IMR-90 (cell line): Measurements from ENCODE around the gene KANSL1L. TPM values are rescaled to one million over a fixed set of nuclear protein-coding genes. Genes with fewer than 3 reads are reported as not detected.

Experiments
- ATAC-seq: fragments of 200-7000 bp; cut with Tn5 transposase; 2 replicates; pipeline ENCODE4 v1.9.1; 2020; ENCODE audit warnings: low read depth, mild to moderate bottlenecking, moderate library complexity
- BruUV-seq: library from RNA; stranded (reverse); fragments of 400-500 nt; replicated peaks from 2 replicates; lab custom pipeline; 2021; lab: Mats Ljungman, UMichigan
- CTCF ChIA-PET: fragments of 300-600 bp; formaldehyde crosslinking; extraction: SDS; loops from one replicate; lab custom pipeline; 2021; ENCODE audit warnings: antibody characterized with exemption; lab: Yijun Ruan, JAX
- POLR2A ChIA-PET: fragments of 300-600 bp; sonication (Branson Sonifier 250); formaldehyde crosslinking; loops from one replicate; lab custom pipeline; 2022; ENCODE audit warnings: antibody characterized with exemption; ENCODE audit not compliant: unreplicated experiment; lab: Charles Lee
- DNase-seq: peaks from one replicate; pipeline ENCODE4 v3.0.0; 2013
- H2AFZ ChIP-seq: replicated peaks from 2 replicates; pipeline ENCODE3; 2013; ENCODE audit warnings: low read length, mild to moderate bottlenecking; ENCODE audit not compliant: poor library complexity
- H2AK5ac ChIP-seq: 2 replicates; pipeline ENCODE4 v1.6.1; 2013; ENCODE audit warnings: low read depth, low read length, inconsistent platforms
- H2AK9ac ChIP-seq: replicated peaks from 2 replicates; pipeline ENCODE3; 2013; ENCODE audit warnings: mild to moderate bottlenecking, low read depth, low read length, moderate library complexity; ENCODE audit not compliant: poor library complexity
- H2BK120ac ChIP-seq: 2 replicates; pipeline ENCODE4 v1.6.1; 2013; ENCODE audit warnings: low read depth, low read length, inconsistent platforms
- H2BK15ac ChIP-seq: 3 replicates; pipeline ENCODE4 v1.6.1; 2013; ENCODE audit warnings: low read depth, low read length, inconsistent platforms
- H2BK20ac ChIP-seq: 2 replicates; pipeline ENCODE4 v1.6.1; 2013; ENCODE audit warnings: low read depth, mild to moderate bottlenecking, inconsistent platforms, low read length, moderate library complexity
- H2BK5ac ChIP-seq: 2 replicates; pipeline ENCODE4 v1.6.1; 2013; ENCODE audit warnings: mild to moderate bottlenecking, low read depth, low read length, inconsistent platforms; ENCODE audit not compliant: poor library complexity, severe bottlenecking
- H3K14ac ChIP-seq: replicated peaks from 2 replicates; pipeline ENCODE4 v1.6.1; 2013; ENCODE audit warnings: low read depth, low read length, inconsistent platforms
- H3K18ac ChIP-seq: 2 replicates; pipeline ENCODE4 v1.6.1; 2013; ENCODE audit warnings: low read depth, low read length, control low read depth
- H3K23ac ChIP-seq: 2 replicates; pipeline ENCODE4 v1.6.1; 2013; ENCODE audit warnings: low read depth, low read length, inconsistent platforms
- H3K27ac ChIP-seq: 2 replicates; pipeline ENCODE4 v1.5.1; 2013; ENCODE audit warnings: mild to moderate bottlenecking, control low read depth, low read length; ENCODE audit not compliant: insufficient read depth
- H3K27me3 ChIP-seq: 2 replicates; pipeline ENCODE4 v1.6.1; 2013; ENCODE audit warnings: low read length; ENCODE audit not compliant: control insufficient read depth, insufficient read depth
- H3K36me3 ChIP-seq: 2 replicates; pipeline ENCODE4 v1.6.1; 2013; ENCODE audit warnings: low read length, mixed read lengths; ENCODE audit not compliant: control insufficient read depth, insufficient read depth
- H3K4ac ChIP-seq: 2 replicates; pipeline ENCODE4 v1.6.1; 2013; ENCODE audit warnings: low read depth, low read length, inconsistent platforms
- H3K4me1 ChIP-seq: 2 replicates; pipeline ENCODE4 v1.6.1; 2013; ENCODE audit warnings: low read length, mixed read lengths; ENCODE audit not compliant: control insufficient read depth, insufficient read depth
- H3K4me2 ChIP-seq: 2 replicates; pipeline ENCODE4 v1.6.1; 2013; ENCODE audit warnings: low read depth, mild to moderate bottlenecking, control low read depth, low read length, moderate library complexity
- H3K4me3 ChIP-seq: 2 replicates; pipeline ENCODE4 v1.5.1; 2013; ENCODE audit warnings: low read depth, mild to moderate bottlenecking, control low read depth, low read length, moderate library complexity; ENCODE audit not compliant: insufficient read depth
- H3K56ac ChIP-seq: 2 replicates; pipeline ENCODE4 v1.6.1; 2013; ENCODE audit warnings: low read length, inconsistent platforms; ENCODE audit not compliant: insufficient read depth; ENCODE audit errors: extremely low read depth
- H3K79me1 ChIP-seq, 2 experiments: 2 replicates each; pipeline ENCODE4 v1.6.1; 2013; ENCODE audit warnings: low read length in 2 of 2, inconsistent platforms in 1 of 2, low read depth in 1 of 2
- H3K9ac ChIP-seq: 2 replicates; pipeline ENCODE4 v1.6.1; 2013; ENCODE audit warnings: low read depth, low read length, control low read depth
- H3K9me1 ChIP-seq: 2 replicates; pipeline ENCODE4 v1.6.1; 2013; ENCODE audit warnings: low read length, inconsistent platforms; ENCODE audit not compliant: insufficient read depth
- H3K9me3 ChIP-seq: 2 replicates; pipeline ENCODE4 v1.6.1; 2013; ENCODE audit warnings: low read length; ENCODE audit not compliant: control insufficient read depth, insufficient read depth
- H4K20me1 ChIP-seq: 2 replicates; pipeline ENCODE4 v1.6.1; 2013; ENCODE audit warnings: low read length, inconsistent platforms; ENCODE audit not compliant: insufficient read depth
- H4K5ac ChIP-seq: 2 replicates; pipeline ENCODE4 v1.6.1; 2013; ENCODE audit warnings: mild to moderate bottlenecking, low read depth, low read length, control low read depth
- H4K8ac ChIP-seq, 2 experiments: 2 replicates each; pipeline ENCODE4 v1.6.1; 2013; ENCODE audit warnings: low read depth in 2 of 2, low read length in 2 of 2, control low read depth in 1 of 2, inconsistent platforms in 1 of 2
- H4K91ac ChIP-seq: 2 replicates; pipeline ENCODE4 v1.6.1; 2013; ENCODE audit warnings: low read depth, low read length, inconsistent platforms; ENCODE audit not compliant: insufficient read depth
- BHLHE40 ChIP-seq: fragments of 150-350 bp; IDR thresholded peaks from 2 replicates; pipeline ENCODE4 v1.6.1; 2016; ENCODE audit warnings: mild to moderate bottlenecking, low read depth, low read length
- CTCF ChIP-seq: conservative IDR thresholded peaks from 2 replicates; pipeline ENCODE4 v1.5.1; 2012; ENCODE audit warnings: mild to moderate bottlenecking, low read depth, low read length, improper control_type of control experiment
- RAD21 ChIP-seq: IDR thresholded peaks from 2 replicates; pipeline ENCODE4 v1.6.1; 2012; ENCODE audit warnings: low read length, improper control_type of control experiment
- RCOR1 ChIP-seq: IDR thresholded peaks from 2 replicates; pipeline ENCODE4 v1.6.1; 2012; ENCODE audit warnings: mild to moderate bottlenecking, low read length, improper control_type of control experiment; ENCODE audit not compliant: insufficient replicate concordance
- RFX5 ChIP-seq: IDR thresholded peaks from 2 replicates; pipeline ENCODE4 v1.8.0; 2012; ENCODE audit warnings: low read depth, mild to moderate bottlenecking, low read length, moderate library complexity
- SMC3 ChIP-seq: fragments of 150-350 bp; IDR thresholded peaks from 2 replicates; pipeline ENCODE4 v1.6.1; 2016; ENCODE audit warnings: low read depth, mild to moderate bottlenecking, antibody characterized with exemption, low read length, moderate library complexity
- WGBS, 2 experiments: methylation state at CpG; one replicate each; pipeline versions ENCODE4 v1.1.5 to v1.1.7; 2013; ENCODE audit warnings: missing lambda C conversion rate in 2 of 2; ENCODE audit not compliant: insufficient read length in 1 of 2; ENCODE audit errors: extremely low coverage in 2 of 2; 5-methylcytosine and 5-hydroxymethylcytosine counted together
- dilution Hi-C: fragments of 300-500 bp; cut with HindIII; formaldehyde crosslinking; loops from one replicate; pipeline ENCODE4 v1.14.3; 2018; ENCODE audit warnings: low sequenced_read_pairs; ENCODE audit not compliant: unreplicated experiment
- in situ Hi-C: fragments of 300-500 bp; cut with MboI; formaldehyde crosslinking; loops from 3 replicates; pipeline ENCODE4 v1.14.3; 2019; ENCODE audit warnings: low sequenced_read_pairs, inconsistent platforms, mixed read lengths
- intact Hi-C: fragments of 100-400 bp; cut with micrococcal nuclease; formaldehyde crosslinking; loops from 2 replicates; pipeline ENCODE4 v1.10.0; 2022
- polyA plus RNA-seq, 3 experiments: library from polyadenylated mRNA; depleted of rRNA; stranded (reverse); fragments of >200 nt; gene quantifications; 2 replicates each; pipeline ENCODE4 v1.2.3, GENCODE V29; 2012; ENCODE audit warnings: low replicate concordance in 1 of 3
- total RNA-seq: library from RNA; depleted of rRNA; stranded (reverse); fragments of >200 nt; gene quantifications from 2 replicates; pipeline ENCODE4 v1.2.3, GENCODE V29; 2012

Gene KANSL1L
- total and polyA plus RNA-seq, 2 of the 4 experiments (the other 2 are of a cell fraction), result 3.1 to 7.2 TPM

GRCh38 chr2:209977386-209978239 lies 193.6 kb downstream of the KANSL1L start:
- BruUV-seq, result no TSS peak
- Histone ChIP-seq H3K36me3 (no peaks in the 10 kb centered on the region), H3K27ac (no peak overlapping the region), H3K4me2 (no peak overlapping the region), H2BK120ac (no peak overlapping the region), H3K27me3 (no peaks in the 10 kb centered on the region; the same call in 1 of the 2 replicates), H3K9me3 (no peaks in the 10 kb centered on the region), H3K23ac (no peak overlapping the region), H3K4ac (no peak overlapping the region), H2BK20ac (no peak overlapping the region), H4K8ac (no peak overlapping the region), H2AK9ac (no peak overlapping the region), H3K18ac (no peak overlapping the region), H2AK5ac (no peak overlapping the region), H4K5ac (no peak overlapping the region), H2AFZ (no peak overlapping the region), H3K14ac (no peak overlapping the region), H3K9me1 (no peaks in the 10 kb centered on the region), H3K4me3 (no peak overlapping the region), H2BK5ac (no peak overlapping the region), H3K79me1 (no peaks in the 10 kb centered on the region), H3K56ac (no peak overlapping the region), H4K91ac (no peak overlapping the region), H2BK15ac (no peak overlapping the region), H3K9ac (no peak overlapping the region), H3K4me1 (no peaks in the 10 kb centered on the region), H4K20me1 (no peaks in the 10 kb centered on the region)
- TF ChIP-seq RAD21 (peak; percentile 68), CTCF (peak; percentile 60), RFX5 (no peak), RCOR1 (no peak), SMC3 (peak; percentile 76), BHLHE40 (no peak)
- CTCF ChIA-PET, result interaction anchor here (1.0 to 2.9 kb wide), 3 partner anchors 17 to 222 kb away, joined by 3 to 12 read pairs (median 7); no protein-coding TSS in a partner anchor
- ATAC-seq (peak; percentile 54; the same call in 1 of the 2 replicates), DNase-seq (peak; percentile 44)
- in situ Hi-C loops, result loop anchor here (5.0 to 10.0 kb wide), 2 partner anchors 220 to 417 kb away; no protein-coding TSS in a partner anchor
- POLR2A ChIA-PET, result no interaction called here
- no CpG with 5 or more reads among the region's 2 CpGs for WGBS, 2 experiments
- dilution Hi-C loops, result no loop called here
- intact Hi-C loops, result loop anchor here (1.0 to 2.0 kb wide), 3 partner anchors 218 to 421 kb away; no protein-coding TSS in a partner anchor
